GM12878 (cell line): ENCODE results near the gene LIPK.

ENCODE experiments used
- CEBPB ChIP-seq, 2 experiments: fragments of 150-350 bp in 1 of 2; IDR thresholded peaks; 2 replicates each; pipeline ENCODE4 v1.6.1; 2012 to 2014; ENCODE audit warnings: low read depth in 2 of 2, low read length in 2 of 2, borderline replicate concordance in 1 of 2, inconsistent platforms in 1 of 2
- ELK1 ChIP-seq: IDR thresholded peaks from 2 replicates; pipeline ENCODE4 v1.6.1; 2012; ENCODE audit warnings: low read depth, low read length, improper control_type of control experiment
- ESRRA ChIP-seq: IDR thresholded peaks from 2 replicates; pipeline ENCODE4 v1.6.1; 2012; ENCODE audit warnings: mild to moderate bottlenecking, low read length, improper control_type of control experiment
- POLR2AphosphoS5 ChIP-seq: IDR thresholded peaks from 2 replicates; pipeline ENCODE4 v1.6.1; 2011; ENCODE audit warnings: mild to moderate bottlenecking, low read length, inconsistent platforms
- TF ChIP-seq, protein P1 (sequence below): fragments of 450-650 bp; conservative IDR thresholded peaks from 2 replicates; pipeline ENCODE4 v1.6.1; 2017; ENCODE audit warnings: mild to moderate bottlenecking, moderate library complexity
- TF ChIP-seq, protein P2 (sequence below), 3 experiments: IDR thresholded peaks in 2 of 3; conservative IDR thresholded peaks in 1 of 3; 2 replicates each; pipeline ENCODE4 v1.5.1; 2011; ENCODE audit warnings: low read depth in 3 of 3, low read length in 3 of 3, mild to moderate bottlenecking in 3 of 3, control low read depth in 2 of 3, moderate library complexity in 2 of 3, inconsistent platforms in 1 of 3, mixed read lengths in 1 of 3; ENCODE audit not compliant: control insufficient read depth in 2 of 3, insufficient read depth in 1 of 3; ENCODE audit errors: extremely low read depth in 1 of 3

DNA sequence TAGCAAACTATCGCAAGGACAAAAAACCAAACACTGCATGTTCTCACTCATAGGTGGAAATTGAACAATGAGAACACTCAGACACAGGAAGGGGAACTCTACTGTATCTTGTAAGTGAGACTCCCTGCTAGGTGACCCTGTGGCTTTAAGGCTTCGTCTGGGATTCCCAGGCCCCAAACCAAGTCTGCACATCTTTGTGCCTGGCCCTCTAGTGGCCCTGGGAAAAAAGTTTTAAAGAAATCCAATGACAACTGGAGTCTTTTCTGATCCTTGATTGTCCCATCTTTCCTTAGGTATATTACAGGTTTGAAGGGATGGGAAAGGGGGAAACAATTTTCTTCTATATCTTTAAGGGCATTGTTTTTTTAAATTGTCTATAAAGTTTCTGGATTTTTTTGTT, 85.9 kb downstream of the LIPK start:
- TF ChIP-seq, protein P1, sequence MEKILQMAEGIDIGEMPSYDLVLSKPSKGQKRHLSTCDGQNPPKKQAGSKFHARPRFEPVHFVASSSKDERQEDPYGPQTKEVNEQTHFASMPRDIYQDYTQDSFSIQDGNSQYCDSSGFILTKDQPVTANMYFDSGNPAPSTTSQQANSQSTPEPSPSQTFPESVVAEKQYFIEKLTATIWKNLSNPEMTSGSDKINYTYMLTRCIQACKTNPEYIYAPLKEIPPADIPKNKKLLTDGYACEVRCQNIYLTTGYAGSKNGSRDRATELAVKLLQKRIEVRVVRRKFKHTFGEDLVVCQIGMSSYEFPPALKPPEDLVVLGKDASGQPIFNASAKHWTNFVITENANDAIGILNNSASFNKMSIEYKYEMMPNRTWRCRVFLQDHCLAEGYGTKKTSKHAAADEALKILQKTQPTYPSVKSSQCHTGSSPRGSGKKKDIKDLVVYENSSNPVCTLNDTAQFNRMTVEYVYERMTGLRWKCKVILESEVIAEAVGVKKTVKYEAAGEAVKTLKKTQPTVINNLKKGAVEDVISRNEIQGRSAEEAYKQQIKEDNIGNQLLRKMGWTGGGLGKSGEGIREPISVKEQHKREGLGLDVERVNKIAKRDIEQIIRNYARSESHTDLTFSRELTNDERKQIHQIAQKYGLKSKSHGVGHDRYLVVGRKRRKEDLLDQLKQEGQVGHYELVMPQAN, result no peak
- TF ChIP-seq ESRRA, result no peak
- no peak for TF ChIP-seq POLR2AphosphoS5
- TF ChIP-seq, protein P2, sequence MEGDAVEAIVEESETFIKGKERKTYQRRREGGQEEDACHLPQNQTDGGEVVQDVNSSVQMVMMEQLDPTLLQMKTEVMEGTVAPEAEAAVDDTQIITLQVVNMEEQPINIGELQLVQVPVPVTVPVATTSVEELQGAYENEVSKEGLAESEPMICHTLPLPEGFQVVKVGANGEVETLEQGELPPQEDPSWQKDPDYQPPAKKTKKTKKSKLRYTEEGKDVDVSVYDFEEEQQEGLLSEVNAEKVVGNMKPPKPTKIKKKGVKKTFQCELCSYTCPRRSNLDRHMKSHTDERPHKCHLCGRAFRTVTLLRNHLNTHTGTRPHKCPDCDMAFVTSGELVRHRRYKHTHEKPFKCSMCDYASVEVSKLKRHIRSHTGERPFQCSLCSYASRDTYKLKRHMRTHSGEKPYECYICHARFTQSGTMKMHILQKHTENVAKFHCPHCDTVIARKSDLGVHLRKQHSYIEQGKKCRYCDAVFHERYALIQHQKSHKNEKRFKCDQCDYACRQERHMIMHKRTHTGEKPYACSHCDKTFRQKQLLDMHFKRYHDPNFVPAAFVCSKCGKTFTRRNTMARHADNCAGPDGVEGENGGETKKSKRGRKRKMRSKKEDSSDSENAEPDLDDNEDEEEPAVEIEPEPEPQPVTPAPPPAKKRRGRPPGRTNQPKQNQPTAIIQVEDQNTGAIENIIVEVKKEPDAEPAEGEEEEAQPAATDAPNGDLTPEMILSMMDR (IDR thresholded peaks at IDR 0.05 in 2 of 3, conservative IDR thresholded peaks at IDR 0.05 in 1 of 3; ENCODE audit: control insufficient read depth in 2 of 3, extremely low read depth in 1 of 3, insufficient read depth in 1 of 3, low read depth in 3 of 3, low read length in 3 of 3), result peak; percentile 44 to 57 (median 52)
- no peak for TF ChIP-seq CEBPB (IDR thresholded peaks at IDR 0.05; ENCODE audit: borderline replicate concordance in 1 of 2, low read depth in 2 of 2, low read length in 2 of 2)
- no peak for TF ChIP-seq ELK1
